ENCODE measurements around the gene CSNK1G1.

DNA sequence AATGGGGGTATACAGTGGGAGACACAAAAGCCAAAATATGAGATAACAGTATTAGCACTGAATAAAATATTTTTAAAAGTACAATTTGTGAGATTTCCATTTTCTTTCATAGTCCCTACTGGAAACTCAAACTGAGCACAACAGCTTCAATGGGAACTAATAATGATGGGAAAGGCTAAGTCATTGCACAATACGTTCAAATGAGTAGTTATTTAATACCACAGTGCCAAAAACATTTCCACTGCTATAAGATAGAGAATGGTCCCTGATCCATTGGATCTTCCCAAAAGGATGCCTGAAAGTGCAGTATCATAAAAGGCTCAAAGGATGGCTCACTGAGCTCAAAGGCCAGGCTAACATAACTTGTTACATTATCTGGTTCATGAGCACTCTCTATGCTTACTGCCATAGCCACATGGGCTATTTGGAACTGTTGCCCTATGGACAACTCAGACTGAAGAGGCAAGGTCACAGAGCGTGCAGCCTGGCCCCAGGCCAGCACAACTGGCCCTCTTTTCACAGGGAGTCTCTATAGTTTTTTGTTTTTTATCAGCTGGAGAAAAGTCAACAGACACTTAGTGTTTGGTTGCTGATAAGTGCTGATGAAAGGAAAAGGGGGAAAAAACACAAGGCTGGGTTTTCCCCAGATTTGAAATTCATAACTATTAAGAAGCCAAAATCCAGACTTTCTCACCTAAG, 139.1 kb downstream of the CSNK1G1 start:
- TF ChIP-seq, protein P1, sequence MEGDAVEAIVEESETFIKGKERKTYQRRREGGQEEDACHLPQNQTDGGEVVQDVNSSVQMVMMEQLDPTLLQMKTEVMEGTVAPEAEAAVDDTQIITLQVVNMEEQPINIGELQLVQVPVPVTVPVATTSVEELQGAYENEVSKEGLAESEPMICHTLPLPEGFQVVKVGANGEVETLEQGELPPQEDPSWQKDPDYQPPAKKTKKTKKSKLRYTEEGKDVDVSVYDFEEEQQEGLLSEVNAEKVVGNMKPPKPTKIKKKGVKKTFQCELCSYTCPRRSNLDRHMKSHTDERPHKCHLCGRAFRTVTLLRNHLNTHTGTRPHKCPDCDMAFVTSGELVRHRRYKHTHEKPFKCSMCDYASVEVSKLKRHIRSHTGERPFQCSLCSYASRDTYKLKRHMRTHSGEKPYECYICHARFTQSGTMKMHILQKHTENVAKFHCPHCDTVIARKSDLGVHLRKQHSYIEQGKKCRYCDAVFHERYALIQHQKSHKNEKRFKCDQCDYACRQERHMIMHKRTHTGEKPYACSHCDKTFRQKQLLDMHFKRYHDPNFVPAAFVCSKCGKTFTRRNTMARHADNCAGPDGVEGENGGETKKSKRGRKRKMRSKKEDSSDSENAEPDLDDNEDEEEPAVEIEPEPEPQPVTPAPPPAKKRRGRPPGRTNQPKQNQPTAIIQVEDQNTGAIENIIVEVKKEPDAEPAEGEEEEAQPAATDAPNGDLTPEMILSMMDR (IDR thresholded peaks at IDR 0.05) = no peak
- TF ChIP-seq POLR2A (IDR thresholded peaks at IDR 0.05) = no peak

All from uterus (tissue), 2 donors.